Hypothalamus (tissue), 51 donors: ENCODE data around the gene PDE4B.
A peak's percentile ranks its signal among the peaks of the same experiment; 100 is the strongest.
"Not testable (repeated sequence)": the region's sequence is repeated elsewhere in the genome, so short reads cannot be mapped to it uniquely, and the experiment has no call there.

Experiments
- DNase-seq, 51 donors: peaks; one replicate each; lab custom pipeline; 2025; lab: John Stamatoyannopoulos, UW

Gene PDE4B

DNA sequence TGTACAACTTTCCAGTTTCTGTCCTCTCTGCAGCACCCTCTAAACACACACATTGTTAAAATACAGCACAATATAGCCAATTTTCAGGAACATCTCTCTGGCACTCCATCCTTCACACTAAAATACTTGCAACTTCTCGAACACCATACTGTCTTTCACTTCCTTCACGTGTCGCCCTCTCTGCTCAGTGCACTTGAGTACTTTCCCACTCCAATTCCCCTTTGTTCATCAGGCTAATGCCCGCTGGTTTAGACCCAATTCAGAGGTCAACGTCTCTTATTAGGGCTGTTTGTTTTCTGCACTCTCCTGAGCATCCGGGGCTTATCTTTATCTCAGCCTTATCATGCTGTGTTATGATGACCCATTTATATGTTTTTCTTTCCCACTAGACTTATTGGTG lies 503.1 kb downstream of the PDE4B start:
- peak in 1 of 51 donors; percentile 10 for DNase-seq

- no peak for DNase-seq
These were observed 503.7 kb downstream of the PDE4B start for GRCh38 chr1:66296370-66296769.

- no peak for DNase-seq
These were observed 504.3 kb downstream of the PDE4B start for GRCh38 chr1:66296951-66297350.

DNA sequence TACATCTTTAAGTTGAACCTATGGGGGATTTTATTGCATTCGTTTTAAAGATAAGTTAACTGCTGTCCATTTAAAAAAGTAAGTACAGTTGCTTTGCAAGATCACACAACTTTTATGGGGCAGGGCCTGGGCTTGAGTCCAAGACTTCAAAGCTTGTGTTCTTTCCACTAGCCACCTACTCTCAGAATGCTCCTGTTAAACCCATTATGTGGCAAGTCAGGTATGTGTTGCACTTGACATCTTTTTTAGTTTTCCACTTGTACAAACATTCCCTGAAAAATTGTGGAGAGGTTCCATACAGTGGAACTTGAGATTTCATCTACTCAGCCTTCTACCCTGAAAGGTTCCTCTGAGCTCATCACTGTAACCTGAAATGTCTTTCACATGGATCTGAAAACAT lies 505.8 kb downstream of the PDE4B start:
- DNase-seq, result no peak

DNA sequence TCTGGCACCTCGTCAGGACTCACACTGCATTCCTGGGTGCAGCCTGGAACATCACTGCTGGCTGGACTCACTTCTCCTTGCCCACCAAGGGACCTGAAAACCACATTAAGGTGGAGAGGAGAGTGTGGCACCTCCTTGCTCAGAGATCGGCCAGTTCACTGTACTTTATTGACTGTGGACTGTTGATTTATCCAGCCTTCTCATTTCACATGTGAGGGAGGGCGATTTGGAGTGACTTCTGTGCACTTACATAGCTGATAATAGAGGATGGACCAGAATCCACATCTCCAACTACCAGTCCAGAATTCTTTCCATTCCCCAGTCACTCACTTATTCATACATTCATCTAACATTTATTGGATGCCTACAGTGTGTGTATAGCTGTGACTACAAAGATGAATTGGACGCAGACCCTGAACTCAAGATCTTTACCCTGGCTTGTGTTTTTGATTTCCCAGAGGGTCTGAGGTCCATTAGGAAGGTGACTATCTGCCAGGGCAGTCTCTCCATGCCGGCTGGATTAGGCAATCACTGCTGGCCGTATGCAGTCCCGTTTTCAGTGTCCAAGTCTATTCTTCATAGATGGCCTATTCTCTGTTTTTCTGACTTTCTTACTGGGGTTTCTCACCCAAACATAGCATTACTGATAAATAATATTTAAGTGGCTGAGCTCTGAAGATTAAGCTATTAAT lies 507.7 kb downstream of the PDE4B start:
- DNase-seq, result no peak

- no peak for DNase-seq
These were observed 508.3 kb downstream of the PDE4B start for GRCh38 chr1:66300972-66301451.

DNA sequence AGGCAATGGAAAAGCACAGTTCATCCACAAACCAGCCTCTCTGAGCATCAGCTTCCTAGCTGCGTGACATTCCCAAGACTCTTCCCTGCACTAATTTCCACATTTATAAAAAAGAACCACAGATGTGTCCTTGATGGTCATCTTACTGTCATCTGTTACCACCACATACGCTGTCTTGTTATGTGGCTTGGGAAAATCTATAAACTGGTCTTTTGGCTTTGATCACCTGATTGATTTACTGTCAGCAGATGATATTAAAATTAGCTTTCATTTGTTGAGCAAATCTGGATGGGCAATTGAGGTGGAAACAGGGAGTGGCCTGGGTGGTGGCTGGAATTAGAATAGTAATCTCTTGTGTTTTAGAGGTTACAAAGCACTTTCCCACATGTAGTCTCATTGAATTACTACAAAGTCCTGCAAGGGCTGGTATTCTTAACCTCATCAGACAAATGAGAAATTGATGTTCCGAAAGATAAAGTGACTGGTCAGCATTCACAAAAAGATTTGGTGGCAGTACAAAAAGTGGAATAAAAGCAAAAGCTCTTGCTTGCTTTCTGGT lies 509.6 kb downstream of the PDE4B start:
- no peak for DNase-seq

DNA sequence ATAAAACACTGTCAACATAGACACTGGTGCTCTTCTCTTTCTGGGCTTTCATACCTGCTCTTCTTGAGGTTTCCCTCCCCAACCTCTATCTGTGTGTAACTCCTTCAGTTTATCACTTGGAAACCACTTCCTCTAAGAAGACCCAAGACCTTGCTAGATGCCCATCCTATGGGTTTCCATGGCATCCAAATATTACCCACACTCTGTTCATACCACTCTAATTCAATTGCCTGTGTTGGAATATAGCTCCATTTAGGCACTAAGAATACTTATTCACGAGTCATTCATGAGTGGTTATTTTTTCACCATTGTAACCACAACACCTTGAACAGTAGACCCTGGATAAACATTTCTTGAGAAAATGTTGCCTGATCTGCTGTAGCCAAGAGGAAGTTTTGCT lies 510.1 kb downstream of the PDE4B start:
- DNase-seq, result no peak

DNA sequence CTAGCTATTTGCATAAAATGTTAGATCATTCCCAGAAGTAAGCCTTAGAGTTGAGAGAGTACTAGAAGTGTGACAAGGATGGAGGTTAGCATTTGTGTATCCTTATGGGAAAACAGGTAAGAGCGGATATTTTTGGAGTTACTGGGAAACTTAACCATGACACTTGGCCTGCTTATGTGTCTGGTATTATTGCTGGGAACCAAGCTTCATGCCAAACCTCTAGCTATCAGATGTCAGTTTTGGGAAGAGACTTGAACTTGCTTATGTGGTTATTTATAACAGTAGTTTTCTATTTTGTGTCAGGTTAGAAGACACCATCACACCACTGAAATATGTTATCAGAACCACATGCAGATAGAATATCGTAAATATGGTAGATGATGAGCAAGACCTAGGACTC lies 511.0 kb downstream of the PDE4B start:
- no peak for DNase-seq

GRCh38 chr1:66304128-66304527 lies 511.4 kb downstream of the PDE4B start:
- DNase-seq, result no peak

GRCh38 chr1:66305927-66306326 lies 513.2 kb downstream of the PDE4B start:
- no peak for DNase-seq

- no peak for DNase-seq
These were observed 516.5 kb downstream of the PDE4B start for GRCh38 chr1:66309006-66309741.

- DNase-seq, result no peak
These were observed 518.4 kb downstream of the PDE4B start for GRCh38 chr1:66311092-66311491.

DNA sequence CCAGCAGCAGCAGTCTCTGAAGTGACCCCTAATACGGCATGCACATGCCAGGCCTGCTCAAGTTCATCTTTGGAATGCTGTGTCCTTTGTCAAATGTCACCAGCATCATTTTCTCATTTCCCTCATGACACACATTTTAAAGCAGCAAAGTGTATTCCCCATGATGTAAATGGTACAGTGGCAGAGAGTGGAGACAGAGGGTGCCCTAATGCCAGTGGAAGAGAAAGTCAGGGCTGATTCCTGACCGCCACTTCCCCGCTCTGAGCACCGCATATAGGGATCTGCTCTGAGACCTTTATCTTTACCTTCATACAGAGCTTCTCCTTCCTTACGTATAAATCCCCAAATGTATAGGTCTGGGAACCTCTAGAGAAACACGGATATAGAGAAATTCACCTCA lies 518.9 kb downstream of the PDE4B start:
- no peak for DNase-seq

DNA sequence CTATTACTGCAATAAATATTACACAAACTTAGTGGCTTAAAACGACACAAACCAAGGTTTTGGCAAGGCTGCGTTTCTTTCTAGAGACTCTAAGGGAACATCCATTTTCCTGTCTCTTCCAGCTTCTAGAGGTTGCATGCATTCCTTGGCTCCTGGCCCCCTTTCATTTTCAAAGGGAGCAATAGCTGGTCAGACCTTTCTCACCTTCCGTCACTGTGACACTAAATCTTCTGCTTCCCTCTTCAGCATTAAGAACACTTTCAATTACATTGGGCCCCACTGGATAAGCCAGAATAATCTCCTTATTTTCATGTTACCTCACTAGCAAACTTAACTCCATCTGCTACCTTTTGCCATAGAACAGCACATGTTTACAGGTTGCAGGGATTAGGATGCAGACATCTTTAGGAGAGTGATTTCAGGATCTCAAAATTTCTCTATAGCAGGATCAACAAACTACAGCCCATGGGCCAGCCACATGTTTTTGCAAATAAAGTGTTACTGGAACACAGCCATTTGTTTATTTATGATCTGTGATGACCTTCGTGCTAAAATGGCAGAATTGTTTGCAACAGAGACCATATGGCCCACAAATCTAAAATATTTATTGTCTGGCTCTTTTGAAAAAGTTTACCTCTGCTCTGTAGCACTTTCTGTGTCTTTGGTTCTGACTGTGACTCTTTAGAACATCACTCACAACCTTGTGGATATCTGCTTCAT lies 519.7 kb downstream of the PDE4B start:
- no peak for DNase-seq

GRCh38 chr1:66313429-66313828 lies 520.7 kb downstream of the PDE4B start:
- no peak for DNase-seq

DNA sequence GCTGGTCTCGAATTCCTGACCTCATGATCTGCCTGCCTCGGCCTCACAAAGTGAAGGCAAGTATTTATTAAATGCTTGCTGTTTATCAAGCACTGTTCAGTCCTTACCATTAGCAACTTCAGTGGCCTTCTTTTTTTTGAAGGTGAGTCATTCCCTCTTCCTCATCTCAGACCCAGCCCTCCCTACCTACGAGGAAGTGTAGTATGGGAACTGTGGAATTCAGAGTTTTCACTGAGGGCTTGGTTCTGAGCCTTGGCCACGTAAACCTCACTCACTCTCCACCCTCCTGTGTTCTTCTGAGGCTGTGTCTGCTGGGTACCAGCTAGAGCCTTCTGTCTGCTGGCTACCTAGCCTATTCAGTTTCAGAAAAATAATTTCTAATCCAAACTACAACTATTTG lies 523.0 kb downstream of the PDE4B start:
- no peak for DNase-seq

DNA sequence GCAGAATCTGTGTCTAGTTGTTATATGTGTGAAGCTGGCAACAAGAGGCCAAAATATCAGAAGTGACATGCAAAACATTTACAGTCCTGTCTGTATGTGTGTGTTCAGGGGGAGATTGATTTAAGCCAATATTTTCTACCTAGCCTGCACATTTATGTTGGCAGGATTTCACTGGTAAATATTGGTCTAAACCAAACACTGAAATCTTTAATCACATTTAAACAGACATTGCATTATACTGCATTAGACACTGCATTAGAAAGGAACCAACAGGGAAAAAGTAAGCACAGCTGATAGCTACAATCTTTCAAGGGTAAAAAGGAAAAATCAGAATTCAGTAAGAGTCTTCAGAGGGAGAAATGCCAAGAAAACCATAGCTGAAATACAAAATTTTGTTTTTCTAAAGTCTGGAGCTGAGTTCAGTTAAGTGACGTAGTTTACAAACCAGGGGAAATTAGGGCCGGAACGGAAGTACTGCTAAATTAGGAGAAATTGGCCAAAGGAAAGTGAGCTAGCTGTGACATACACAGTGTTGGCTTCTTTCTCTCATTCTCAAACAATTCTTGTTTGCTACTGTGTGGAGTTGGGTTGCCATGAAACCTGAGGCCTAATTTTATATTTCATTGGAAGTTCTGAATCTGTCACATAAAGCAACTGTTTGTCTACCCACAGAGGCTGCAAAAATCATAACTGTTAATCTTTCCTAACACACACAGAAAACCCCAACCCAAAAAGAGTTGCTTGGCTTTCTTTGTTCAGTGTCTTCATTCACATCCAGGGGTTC lies 524.0 kb downstream of the PDE4B start:
- DNase-seq, result no peak

- DNase-seq, result no peak
These were observed 524.5 kb downstream of the PDE4B start for GRCh38 chr1:66317248-66317515.

DNA sequence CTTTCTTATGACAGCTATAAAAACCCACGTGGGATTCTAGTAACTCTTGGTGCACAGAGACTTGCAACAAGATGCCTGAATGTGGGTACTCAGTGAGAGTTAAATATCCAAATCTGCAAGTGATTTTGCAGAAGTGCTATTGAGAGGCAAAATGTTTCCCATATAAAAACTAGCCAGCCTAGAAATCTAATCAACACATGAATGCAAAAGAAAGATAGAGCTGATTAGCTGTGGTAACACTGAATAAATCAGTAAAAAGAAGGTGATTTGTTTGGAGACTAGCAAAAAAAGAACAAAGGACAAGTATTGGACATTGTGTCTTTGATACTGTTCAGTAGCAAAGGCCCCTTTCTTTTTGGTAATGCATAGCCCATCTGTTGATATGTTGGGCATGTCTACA lies 527.5 kb downstream of the PDE4B start:
- no peak for DNase-seq

- not testable (repeated sequence) for DNase-seq
These were observed 529.8 kb downstream of the PDE4B start for GRCh38 chr1:66322462-66322861.
